Neural cell (in vitro differentiated cells): ENCODE data around the gene EXOC2. TPM values are rescaled to one million over a fixed set of nuclear protein-coding genes. Genes with fewer than 3 reads are reported as not detected.

Source experiments
- H2AFZ ChIP-seq: fragments of 200-600, 300-800 bp; sonication (generic), shearing (Covaris generic); 2 replicates; pipeline ENCODE4 v1.6.0; 2014; ENCODE audit warnings: low read depth, mild to moderate bottlenecking, antibody characterized with exemption, low read length, moderate library complexity
- H3F3A ChIP-seq: fragments of 200-600 bp; shearing (Covaris generic); 2 replicates; pipeline ENCODE4 v1.6.1; 2016; ENCODE audit warnings: mild to moderate bottlenecking, moderate library complexity, mixed read lengths, antibody characterized with exemption, low read length; ENCODE audit not compliant: insufficient read depth, poor library complexity, severe bottlenecking
- H3K27ac ChIP-seq: fragments of 200-600, 300-800 bp; sonication (generic), shearing (Covaris generic); 2 replicates; pipeline ENCODE4 v1.5.1; 2014; ENCODE audit warnings: mild to moderate bottlenecking, low read length, moderate library complexity
- H3K27me3 ChIP-seq: fragments of 300-800, 200-600 bp; sonication (generic), shearing (Covaris generic); 2 replicates; pipeline ENCODE4 v1.6.0; 2014; ENCODE audit warnings: mild to moderate bottlenecking, low read depth, low read length, moderate library complexity; ENCODE audit not compliant: insufficient read depth
- H3K36me3 ChIP-seq: fragments of 300-800, 200-600 bp; sonication (generic), shearing (Covaris generic); 2 replicates; pipeline ENCODE4 v1.5.1; 2014; ENCODE audit warnings: mild to moderate bottlenecking, antibody characterized with exemption, low read length, moderate library complexity; ENCODE audit not compliant: insufficient read depth
- H3K4me2 ChIP-seq: fragments of 300-800, 200-600 bp; sonication (generic), shearing (Covaris generic); 2 replicates; pipeline ENCODE4 v1.6.0; 2014; ENCODE audit warnings: mild to moderate bottlenecking, low read length
- H3K4me3 ChIP-seq: fragments of 300-800, 200-600 bp; sonication (generic), shearing (Covaris generic); 2 replicates; pipeline ENCODE4 v1.5.1; 2014; ENCODE audit warnings: mild to moderate bottlenecking, low read length, moderate library complexity
- H3K79me2 ChIP-seq: fragments of 200-600 bp; shearing (Covaris generic); replicated peaks from 2 replicates; pipeline ENCODE4 v1.6.0; 2014; ENCODE audit warnings: mild to moderate bottlenecking, low read length, moderate library complexity; ENCODE audit not compliant: insufficient read depth
- H3K9ac ChIP-seq: fragments of 300-800, 200-600 bp; sonication (generic), shearing (Covaris generic); 2 replicates; pipeline ENCODE4 v1.6.1; 2016; ENCODE audit warnings: mild to moderate bottlenecking, low read length, mixed read lengths
- H3K9me2 ChIP-seq: fragments of 200-600 bp; shearing (Covaris generic); 2 replicates; pipeline ENCODE4 v1.6.1; 2016; ENCODE audit warnings: mild to moderate bottlenecking, low read length, mixed read lengths; ENCODE audit not compliant: insufficient read depth
- H3K9me3 ChIP-seq: fragments of 200-600, 300-800 bp; sonication (generic), shearing (Covaris generic); 2 replicates; pipeline ENCODE4 v1.6.1; 2016; ENCODE audit warnings: mild to moderate bottlenecking, mixed run types, low read length, moderate library complexity, mixed read lengths
- H4K20me1 ChIP-seq: fragments of 200-600 bp; shearing (Covaris generic); 2 replicates; pipeline ENCODE4 v1.6.1; 2016; ENCODE audit warnings: mild to moderate bottlenecking, mixed run types; ENCODE audit not compliant: insufficient read depth
- CTCF ChIP-seq: fragments of 450-650 bp; IDR thresholded peaks from 2 replicates; pipeline ENCODE4 v1.5.1; 2014; ENCODE audit warnings: antibody characterized with exemption, mild to moderate bottlenecking, moderate library complexity; ENCODE audit not compliant: poor library complexity, severe bottlenecking
- EP300 ChIP-seq: fragments of 450-650 bp; conservative IDR thresholded peaks from 2 replicates; pipeline ENCODE4 v1.6.1; 2014; ENCODE audit warnings: antibody characterized with exemption, mild to moderate bottlenecking, moderate library complexity; ENCODE audit not compliant: poor library complexity, severe bottlenecking
- EZH2 ChIP-seq: fragments of 200-600, 300-800 bp; shearing (Covaris generic), sonication (generic); IDR thresholded peaks from 2 replicates; pipeline ENCODE4 v1.6.1; 2014; ENCODE audit warnings: antibody characterized with exemption, low read length, borderline replicate concordance, mild to moderate bottlenecking; ENCODE audit not compliant: insufficient read depth, poor library complexity, severe bottlenecking
- MXI1 ChIP-seq: fragments of 450-650 bp; conservative IDR thresholded peaks from 2 replicates; pipeline ENCODE4 v1.6.1; 2014; ENCODE audit warnings: antibody characterized with exemption, mild to moderate bottlenecking; ENCODE audit not compliant: poor library complexity, severe bottlenecking
- POLR2AphosphoS5 ChIP-seq: IDR thresholded peaks from 2 replicates; pipeline ENCODE4 v1.6.1; 2012
- RAD21 ChIP-seq: fragments of 450-650 bp; conservative IDR thresholded peaks from 2 replicates; pipeline ENCODE4 v1.6.1; 2014; ENCODE audit warnings: antibody characterized with exemption, mild to moderate bottlenecking, moderate library complexity
- REST ChIP-seq: IDR thresholded peaks from 2 replicates; pipeline ENCODE4 v1.6.1; 2012; ENCODE audit warnings: borderline replicate concordance
- SMC3 ChIP-seq: fragments of 450-650 bp; conservative IDR thresholded peaks from 2 replicates; pipeline ENCODE4 v1.6.1; 2014; ENCODE audit warnings: antibody characterized with exemption, mild to moderate bottlenecking, moderate library complexity; ENCODE audit not compliant: poor library complexity
- TAF1 ChIP-seq: IDR thresholded peaks from 2 replicates; pipeline ENCODE4 v1.6.1; 2012; ENCODE audit warnings: low read depth
- polyA minus RNA-seq: library from RNA; depleted of rRNA, polyadenylated mRNA; stranded (reverse); fragments of >200 nt; gene quantifications from 2 replicates; pipeline ENCODE4 v1.2.3, GENCODE V29; 2014
- polyA plus RNA-seq: library from polyadenylated mRNA; depleted of rRNA; stranded (reverse); fragments of >200 nt; gene quantifications from 2 replicates; pipeline ENCODE4 v1.2.3, GENCODE V29; 2014

The EXOC2 gene
- polyA plus RNA-seq (35.2 and 38.6 TPM in 2 replicates), polyA minus RNA-seq (86.4 and 92.4 TPM in 2 replicates)

GRCh38 chr6:692858-693722 lies at the start of gene EXOC2:
Gene EXOC2 (minus strand): TSS chr6:693139. CDS start chr6:637818, 55,321 bp downstream.
- Histone ChIP-seq H3K36me3 (no peaks in the 10 kb centered on the region), H4K20me1 (no peaks in the 10 kb centered on the region), H3K79me2 (peaks cover 35% of the 10 kb centered on the region), H2AFZ (peak within 1 kb of the TSS; percentile 87), H3K4me3 (peak within 1 kb of the TSS; percentile 97), H3K27ac (peak within 1 kb of the TSS; percentile 65), H3K9ac (peak within 1 kb of the TSS; percentile 87), H3K9me2 (no peaks in the 10 kb centered on the region), H3K27me3 (no peaks in the 10 kb centered on the region), H3F3A (no peaks in the 10 kb centered on the region), H3K4me2 (peak within 1 kb of the TSS; percentile 84), H3K9me3 (no peaks in the 10 kb centered on the region)
- TF ChIP-seq MXI1 (peak; percentile 72), REST (peak; percentile 64), SMC3 (peak; percentile 27), EZH2 (no peak), TAF1 (peak; percentile 97), POLR2AphosphoS5 (peak; percentile 91), RAD21 (no peak), EP300 (peak; percentile 70), CTCF (peak; percentile 59)

GRCh38 chr6:741410-742339 lies 48.7 kb upstream of the EXOC2 start:
- Histone ChIP-seq H4K20me1 (no peaks in the 10 kb centered on the region), H3K9me2 (no peaks in the 10 kb centered on the region), H3K4me3 (no peak overlapping the region), H3K9ac (no peak overlapping the region), H3K27me3 (no peaks in the 10 kb centered on the region), H3F3A (no peaks in the 10 kb centered on the region), H3K9me3 (no peaks in the 10 kb centered on the region), H3K27ac (no peak overlapping the region), H3K36me3 (no peaks in the 10 kb centered on the region), H2AFZ (no peak overlapping the region), H3K79me2 (no peaks in the 10 kb centered on the region), H3K4me2 (no peak overlapping the region)
- no peak for TF ChIP-seq EZH2
- no peak for TF ChIP-seq REST
- no peak for TF ChIP-seq MXI1
- TF ChIP-seq CTCF: no peak
- no peak for TF ChIP-seq SMC3
- no peak for TF ChIP-seq TAF1
- TF ChIP-seq EP300: no peak
- no peak for TF ChIP-seq RAD21
- TF ChIP-seq POLR2AphosphoS5: no peak
